ENCODE measurements around the gene TPST2.

TPST2 gene

GRCh38 chr22:26550498-26551033 lies 39.4 kb downstream of the TPST2 start:
- Histone ChIP-seq H3K9ac (ENCODE audit: low read length) (peak overlapping the region; percentile 46), H3K36me3 (ENCODE audit: control insufficient read depth, insufficient read depth, low read length, severe bottlenecking) (no peaks in the 10 kb centered on the region), H3K9me3 (ENCODE audit: control insufficient read depth, low read length) (no peaks in the 10 kb centered on the region), H3K27me3 (replicated peaks; ENCODE audit: control insufficient read depth, insufficient read depth, low read length) (no peaks in the 10 kb centered on the region), H3K4me3 (ENCODE audit: low read length) (no peak overlapping the region), H3K4me1 (ENCODE audit: control insufficient read depth, insufficient read depth, low read length) (peaks cover 37% of the 10 kb centered on the region)
- DNase-seq (ENCODE audit: low read depth) = peak; percentile 47

- H3K36me3 ChIP-seq (ENCODE audit: control insufficient read depth, insufficient read depth, low read length, severe bottlenecking) = no peaks in the 10 kb centered on the region
- DNase-seq (ENCODE audit: low read depth) = no peak
- no peak overlapping the region for H3K9ac ChIP-seq (ENCODE audit: low read length)
- no peaks in the 10 kb centered on the region for H3K27me3 ChIP-seq (replicated peaks; ENCODE audit: control insufficient read depth, insufficient read depth, low read length)
- H3K9me3 ChIP-seq (ENCODE audit: control insufficient read depth, low read length) = no peaks in the 10 kb centered on the region
- no peak overlapping the region for H3K4me3 ChIP-seq (ENCODE audit: low read length)
- H3K4me1 ChIP-seq (ENCODE audit: control insufficient read depth, insufficient read depth, low read length) = peaks cover 37% of the 10 kb centered on the region
These were observed 39.9 kb downstream of the TPST2 start for GRCh38 chr22:26549902-26550497.

GRCh38 chr22:26548984-26549383 lies 40.9 kb downstream of the TPST2 start:
- H3K36me3 ChIP-seq (ENCODE audit: control insufficient read depth, insufficient read depth, low read length, severe bottlenecking) = no peaks in the 10 kb centered on the region
- DNase-seq (ENCODE audit: low read depth) = no peak
- H3K9me3 ChIP-seq (ENCODE audit: control insufficient read depth, low read length) = no peaks in the 10 kb centered on the region
- no peak overlapping the region for H3K4me3 ChIP-seq (ENCODE audit: low read length)
- H3K9ac ChIP-seq (ENCODE audit: low read length) = no peak overlapping the region
- H3K27me3 ChIP-seq (replicated peaks; ENCODE audit: control insufficient read depth, insufficient read depth, low read length) = no peaks in the 10 kb centered on the region
- peaks cover 43% of the 10 kb centered on the region for H3K4me1 ChIP-seq (ENCODE audit: control insufficient read depth, insufficient read depth, low read length)

GRCh38 chr22:26548303-26548702 lies 41.6 kb downstream of the TPST2 start:
- Histone ChIP-seq H3K27me3 (replicated peaks; ENCODE audit: control insufficient read depth, insufficient read depth, low read length) (no peaks in the 10 kb centered on the region), H3K36me3 (ENCODE audit: control insufficient read depth, insufficient read depth, low read length, severe bottlenecking) (no peaks in the 10 kb centered on the region), H3K4me1 (ENCODE audit: control insufficient read depth, insufficient read depth, low read length) (peaks cover 42% of the 10 kb centered on the region), H3K4me3 (ENCODE audit: low read length) (no peak overlapping the region), H3K9ac (ENCODE audit: low read length) (no peak overlapping the region), H3K9me3 (ENCODE audit: control insufficient read depth, low read length) (no peaks in the 10 kb centered on the region)
- no peak for DNase-seq (ENCODE audit: low read depth)

- no peak overlapping the region for H3K9ac ChIP-seq (ENCODE audit: low read length)
- no peak for DNase-seq (ENCODE audit: low read depth)
- H3K36me3 ChIP-seq (ENCODE audit: control insufficient read depth, insufficient read depth, low read length, severe bottlenecking) = no peaks in the 10 kb centered on the region
- no peaks in the 10 kb centered on the region for H3K9me3 ChIP-seq (ENCODE audit: control insufficient read depth, low read length)
- H3K4me3 ChIP-seq (ENCODE audit: low read length) = no peak overlapping the region
- peaks cover 37% of the 10 kb centered on the region for H3K4me1 ChIP-seq (ENCODE audit: control insufficient read depth, insufficient read depth, low read length)
- no peaks in the 10 kb centered on the region for H3K27me3 ChIP-seq (replicated peaks; ENCODE audit: control insufficient read depth, insufficient read depth, low read length)
These were observed 42.1 kb downstream of the TPST2 start for GRCh38 chr22:26547837-26548236.

- Histone ChIP-seq H3K36me3 (ENCODE audit: control insufficient read depth, insufficient read depth, low read length, severe bottlenecking) (peaks cover 3% of the 10 kb centered on the region), H3K27me3 (replicated peaks; ENCODE audit: control insufficient read depth, insufficient read depth, low read length) (no peaks in the 10 kb centered on the region), H3K4me3 (ENCODE audit: low read length) (no peak overlapping the region), H3K9ac (ENCODE audit: low read length) (no peak overlapping the region), H3K4me1 (ENCODE audit: control insufficient read depth, insufficient read depth, low read length) (peaks cover 35% of the 10 kb centered on the region), H3K9me3 (ENCODE audit: control insufficient read depth, low read length) (no peaks in the 10 kb centered on the region)
- no peak for DNase-seq (ENCODE audit: low read depth)
These were observed 42.5 kb downstream of the TPST2 start for GRCh38 chr22:26547426-26547825.

GRCh38 chr22:26546282-26546681 lies 43.6 kb downstream of the TPST2 start:
- H3K9me3 ChIP-seq (ENCODE audit: control insufficient read depth, low read length) = no peaks in the 10 kb centered on the region
- no peak for DNase-seq (ENCODE audit: low read depth)
- no peak overlapping the region for H3K4me3 ChIP-seq (ENCODE audit: low read length)
- H3K36me3 ChIP-seq (ENCODE audit: control insufficient read depth, insufficient read depth, low read length, severe bottlenecking) = peaks cover 5% of the 10 kb centered on the region
- H3K4me1 ChIP-seq (ENCODE audit: control insufficient read depth, insufficient read depth, low read length) = peaks cover 29% of the 10 kb centered on the region
- H3K9ac ChIP-seq (ENCODE audit: low read length) = no peak overlapping the region
- no peaks in the 10 kb centered on the region for H3K27me3 ChIP-seq (replicated peaks; ENCODE audit: control insufficient read depth, insufficient read depth, low read length)

- H3K4me3 ChIP-seq (ENCODE audit: low read length) = no peak overlapping the region
- no peaks in the 10 kb centered on the region for H3K9me3 ChIP-seq (ENCODE audit: control insufficient read depth, low read length)
- H3K9ac ChIP-seq (ENCODE audit: low read length) = no peak overlapping the region
- no peaks in the 10 kb centered on the region for H3K27me3 ChIP-seq (replicated peaks; ENCODE audit: control insufficient read depth, insufficient read depth, low read length)
- no peak for DNase-seq (ENCODE audit: low read depth)
- H3K4me1 ChIP-seq (ENCODE audit: control insufficient read depth, insufficient read depth, low read length) = peaks cover 25% of the 10 kb centered on the region
- H3K36me3 ChIP-seq (ENCODE audit: control insufficient read depth, insufficient read depth, low read length, severe bottlenecking) = peaks cover 7% of the 10 kb centered on the region
These were observed 44.1 kb downstream of the TPST2 start for GRCh38 chr22:26545827-26546226.

GRCh38 chr22:26545385-26545784 lies 44.5 kb downstream of the TPST2 start:
- Histone ChIP-seq H3K9me3 (ENCODE audit: control insufficient read depth, low read length) (no peaks in the 10 kb centered on the region), H3K36me3 (ENCODE audit: control insufficient read depth, insufficient read depth, low read length, severe bottlenecking) (peaks cover 12% of the 10 kb centered on the region), H3K27me3 (replicated peaks; ENCODE audit: control insufficient read depth, insufficient read depth, low read length) (no peaks in the 10 kb centered on the region), H3K9ac (ENCODE audit: low read length) (no peak overlapping the region), H3K4me1 (ENCODE audit: control insufficient read depth, insufficient read depth, low read length) (peaks cover 21% of the 10 kb centered on the region), H3K4me3 (ENCODE audit: low read length) (no peak overlapping the region)
- DNase-seq (ENCODE audit: low read depth) = no peak

GRCh38 chr22:26544489-26544888 lies 45.4 kb downstream of the TPST2 start:
- H3K4me3 ChIP-seq (ENCODE audit: low read length) = no peak overlapping the region
- peaks cover 19% of the 10 kb centered on the region for H3K36me3 ChIP-seq (ENCODE audit: control insufficient read depth, insufficient read depth, low read length, severe bottlenecking)
- no peaks in the 10 kb centered on the region for H3K9me3 ChIP-seq (ENCODE audit: control insufficient read depth, low read length)
- peaks cover 15% of the 10 kb centered on the region for H3K4me1 ChIP-seq (ENCODE audit: control insufficient read depth, insufficient read depth, low read length)
- no peaks in the 10 kb centered on the region for H3K27me3 ChIP-seq (replicated peaks; ENCODE audit: control insufficient read depth, insufficient read depth, low read length)
- no peak for DNase-seq (ENCODE audit: low read depth)
- no peak overlapping the region for H3K9ac ChIP-seq (ENCODE audit: low read length)

- H3K27me3 ChIP-seq (replicated peaks; ENCODE audit: control insufficient read depth, insufficient read depth, low read length) = no peaks in the 10 kb centered on the region
- peaks cover 24% of the 10 kb centered on the region for H3K36me3 ChIP-seq (ENCODE audit: control insufficient read depth, insufficient read depth, low read length, severe bottlenecking)
- peaks cover 15% of the 10 kb centered on the region for H3K4me1 ChIP-seq (ENCODE audit: control insufficient read depth, insufficient read depth, low read length)
- no peak for DNase-seq (ENCODE audit: low read depth)
- no peak overlapping the region for H3K4me3 ChIP-seq (ENCODE audit: low read length)
- no peak overlapping the region for H3K9ac ChIP-seq (ENCODE audit: low read length)
- H3K9me3 ChIP-seq (ENCODE audit: control insufficient read depth, low read length) = no peaks in the 10 kb centered on the region
These were observed 47.1 kb downstream of the TPST2 start for GRCh38 chr22:26542831-26543230.

Data from adipocyte (in vitro differentiated cells).